ENCODE results near the gene ABCC11.

- TF ChIP-seq GATA2 (IDR thresholded peaks at IDR 0.05; ENCODE audit: low read depth, low read length) (no peak), GATA3 (IDR thresholded peaks at IDR 0.05; ENCODE audit: low read depth, low read length) (no peak)
Measured at GRCh38 chr16:48153774-48154173, 93.6 kb downstream of the ABCC11 start.

All from SH-SY5Y (cell line).